Osteocyte (in vitro differentiated cells): ENCODE data around the gene CNTNAP2. TPM values are rescaled to one million over a fixed set of nuclear protein-coding genes. Genes with fewer than 3 reads are reported as not detected.

ENCODE experiments used
- DNase-seq: peaks from one replicate; pipeline ENCODE4 v3.0.0; 2021; ENCODE audit warnings: mixed read lengths; ENCODE audit not compliant: unreplicated experiment; ENCODE audit errors: extremely low spot score
- H3K27ac Mint-ChIP-seq: one replicate; pipeline ENCODE4 v1.8.0; 2021; ENCODE audit warnings: mild to moderate bottlenecking, mixed read lengths; ENCODE audit not compliant: unreplicated experiment
- H3K27me3 Mint-ChIP-seq: one replicate; pipeline ENCODE4 v1.8.0; 2021; ENCODE audit warnings: mixed read lengths; ENCODE audit not compliant: unreplicated experiment
- H3K36me3 Mint-ChIP-seq: one replicate; pipeline ENCODE4 v1.8.0; 2021; ENCODE audit warnings: mixed read lengths; ENCODE audit not compliant: unreplicated experiment
- H3K4me1 Mint-ChIP-seq: one replicate; pipeline ENCODE4 v1.8.0; 2021; ENCODE audit warnings: mixed read lengths; ENCODE audit not compliant: unreplicated experiment
- H3K4me3 Mint-ChIP-seq: one replicate; pipeline ENCODE4 v1.8.0; 2021; ENCODE audit warnings: mild to moderate bottlenecking, moderate library complexity, mixed read lengths; ENCODE audit not compliant: unreplicated experiment
- H3K9me3 Mint-ChIP-seq: one replicate; pipeline ENCODE4 v1.8.0; 2021; ENCODE audit warnings: mixed read lengths; ENCODE audit not compliant: unreplicated experiment
- total RNA-seq: library from RNA; stranded (reverse); gene quantifications from 2 replicates; pipeline ENCODE4 v1.2.1, GENCODE V29; 2021
- TF ChIP-seq, protein P1 (sequence below): fragments of 200-600 bp; sonication (generic); IDR thresholded peaks from 2 replicates; pipeline ENCODE4 v1.5.0; 2021; ENCODE audit warnings: antibody characterized with exemption, mild to moderate bottlenecking, moderate library complexity

Gene CNTNAP2
- total RNA-seq, 1 donor from 2014 or later, result 1.4 TPM

GRCh38 chr7:148362541-148362940 lies 2245.9 kb downstream of the CNTNAP2 start:
- Mint-ChIP-seq H3K9me3 (no peaks in the 10 kb centered on the region), H3K27ac (no peak overlapping the region), H3K36me3 (no peaks in the 10 kb centered on the region), H3K27me3 (no peaks in the 10 kb centered on the region), H3K4me3 (no peak overlapping the region), H3K4me1 (no peaks in the 10 kb centered on the region)
- TF ChIP-seq, protein P1, sequence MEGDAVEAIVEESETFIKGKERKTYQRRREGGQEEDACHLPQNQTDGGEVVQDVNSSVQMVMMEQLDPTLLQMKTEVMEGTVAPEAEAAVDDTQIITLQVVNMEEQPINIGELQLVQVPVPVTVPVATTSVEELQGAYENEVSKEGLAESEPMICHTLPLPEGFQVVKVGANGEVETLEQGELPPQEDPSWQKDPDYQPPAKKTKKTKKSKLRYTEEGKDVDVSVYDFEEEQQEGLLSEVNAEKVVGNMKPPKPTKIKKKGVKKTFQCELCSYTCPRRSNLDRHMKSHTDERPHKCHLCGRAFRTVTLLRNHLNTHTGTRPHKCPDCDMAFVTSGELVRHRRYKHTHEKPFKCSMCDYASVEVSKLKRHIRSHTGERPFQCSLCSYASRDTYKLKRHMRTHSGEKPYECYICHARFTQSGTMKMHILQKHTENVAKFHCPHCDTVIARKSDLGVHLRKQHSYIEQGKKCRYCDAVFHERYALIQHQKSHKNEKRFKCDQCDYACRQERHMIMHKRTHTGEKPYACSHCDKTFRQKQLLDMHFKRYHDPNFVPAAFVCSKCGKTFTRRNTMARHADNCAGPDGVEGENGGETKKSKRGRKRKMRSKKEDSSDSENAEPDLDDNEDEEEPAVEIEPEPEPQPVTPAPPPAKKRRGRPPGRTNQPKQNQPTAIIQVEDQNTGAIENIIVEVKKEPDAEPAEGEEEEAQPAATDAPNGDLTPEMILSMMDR, result no peak
- no peak for DNase-seq

DNA sequence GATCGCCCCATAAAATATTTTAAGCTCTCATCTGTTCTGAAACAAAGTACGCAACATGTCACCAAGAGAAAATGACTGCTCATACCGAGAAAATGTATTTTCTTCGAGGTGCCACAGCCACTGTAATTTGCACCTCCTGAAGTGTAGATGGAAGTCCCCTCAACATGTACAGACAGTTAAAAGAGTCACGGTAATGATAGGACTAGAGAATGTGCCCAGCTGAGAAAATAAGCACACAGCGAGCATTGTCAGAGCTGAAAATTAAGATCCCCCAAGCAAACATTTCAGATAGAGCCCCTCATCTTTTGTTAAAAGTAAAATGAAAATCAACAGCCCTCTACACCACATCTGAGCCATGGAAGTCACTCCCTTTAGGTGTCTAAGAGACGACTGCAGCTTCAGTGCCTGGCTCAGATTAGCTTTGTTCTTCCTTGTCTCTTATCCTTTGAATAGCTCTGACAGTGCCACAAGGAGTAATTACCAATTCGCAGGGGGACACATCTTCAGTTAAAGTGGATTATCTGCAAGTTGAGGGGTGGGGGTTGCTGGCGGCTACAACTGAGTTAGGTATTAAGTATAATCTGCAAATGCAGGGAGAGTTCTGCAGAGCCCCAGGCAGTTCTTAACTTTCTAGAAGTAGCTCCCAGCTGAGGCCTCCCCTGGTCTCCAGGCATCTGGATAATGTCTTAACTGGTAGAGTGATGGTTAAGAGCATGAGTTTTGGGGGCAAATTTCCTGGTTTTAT lies 2251.3 kb downstream of the CNTNAP2 start:
- Mint-ChIP-seq H3K27ac (no peak overlapping the region), H3K4me1 (no peaks in the 10 kb centered on the region), H3K27me3 (no peaks in the 10 kb centered on the region), H3K36me3 (no peaks in the 10 kb centered on the region), H3K9me3 (peaks cover 12% of the 10 kb centered on the region), H3K4me3 (no peak overlapping the region)
- TF ChIP-seq, protein P1, result no peak
- no peak for DNase-seq

DNA sequence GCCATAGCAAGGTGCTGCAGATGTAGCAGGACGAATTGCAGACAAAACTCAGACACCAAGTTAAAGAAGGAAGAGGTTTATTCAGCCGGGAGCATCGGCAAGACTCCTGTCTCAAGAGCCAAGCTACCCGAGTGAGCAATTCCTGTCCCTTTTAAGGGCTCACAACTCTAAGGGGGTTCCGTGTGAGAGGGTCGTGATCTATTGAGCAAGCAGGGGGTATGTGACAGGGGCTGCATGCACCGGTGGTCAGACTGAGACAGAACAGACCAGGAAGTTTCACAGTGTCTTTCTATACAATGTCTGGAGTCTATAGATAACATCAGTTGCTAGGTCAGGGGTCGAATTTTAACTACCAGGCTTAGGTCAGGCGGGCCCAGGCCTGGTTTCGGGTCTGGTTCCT lies 2252.0 kb downstream of the CNTNAP2 start:
- Mint-ChIP-seq H3K27me3 (no peaks in the 10 kb centered on the region), H3K36me3 (no peaks in the 10 kb centered on the region), H3K27ac (no peak overlapping the region), H3K4me3 (no peak overlapping the region), H3K9me3 (peaks cover 12% of the 10 kb centered on the region), H3K4me1 (no peaks in the 10 kb centered on the region)
- TF ChIP-seq, protein P1, result no peak
- DNase-seq, result no peak

GRCh38 chr7:148371280-148371937 lies 2254.8 kb downstream of the CNTNAP2 start:
- Mint-ChIP-seq H3K4me3 (no peak overlapping the region), H3K4me1 (no peaks in the 10 kb centered on the region), H3K27me3 (no peaks in the 10 kb centered on the region), H3K9me3 (peaks cover 12% of the 10 kb centered on the region), H3K27ac (no peak overlapping the region), H3K36me3 (no peaks in the 10 kb centered on the region)
- DNase-seq, result no peak
- TF ChIP-seq, protein P1, result no peak
